ENCODE data around the gene KLHL29. TPM values are rescaled to one million over a fixed set of nuclear protein-coding genes. Genes with fewer than 3 reads are reported as not detected.

Gene KLHL29
- total RNA-seq, 2 experiments from 2014 or later, result 0.23 to 0.66 TPM

DNA sequence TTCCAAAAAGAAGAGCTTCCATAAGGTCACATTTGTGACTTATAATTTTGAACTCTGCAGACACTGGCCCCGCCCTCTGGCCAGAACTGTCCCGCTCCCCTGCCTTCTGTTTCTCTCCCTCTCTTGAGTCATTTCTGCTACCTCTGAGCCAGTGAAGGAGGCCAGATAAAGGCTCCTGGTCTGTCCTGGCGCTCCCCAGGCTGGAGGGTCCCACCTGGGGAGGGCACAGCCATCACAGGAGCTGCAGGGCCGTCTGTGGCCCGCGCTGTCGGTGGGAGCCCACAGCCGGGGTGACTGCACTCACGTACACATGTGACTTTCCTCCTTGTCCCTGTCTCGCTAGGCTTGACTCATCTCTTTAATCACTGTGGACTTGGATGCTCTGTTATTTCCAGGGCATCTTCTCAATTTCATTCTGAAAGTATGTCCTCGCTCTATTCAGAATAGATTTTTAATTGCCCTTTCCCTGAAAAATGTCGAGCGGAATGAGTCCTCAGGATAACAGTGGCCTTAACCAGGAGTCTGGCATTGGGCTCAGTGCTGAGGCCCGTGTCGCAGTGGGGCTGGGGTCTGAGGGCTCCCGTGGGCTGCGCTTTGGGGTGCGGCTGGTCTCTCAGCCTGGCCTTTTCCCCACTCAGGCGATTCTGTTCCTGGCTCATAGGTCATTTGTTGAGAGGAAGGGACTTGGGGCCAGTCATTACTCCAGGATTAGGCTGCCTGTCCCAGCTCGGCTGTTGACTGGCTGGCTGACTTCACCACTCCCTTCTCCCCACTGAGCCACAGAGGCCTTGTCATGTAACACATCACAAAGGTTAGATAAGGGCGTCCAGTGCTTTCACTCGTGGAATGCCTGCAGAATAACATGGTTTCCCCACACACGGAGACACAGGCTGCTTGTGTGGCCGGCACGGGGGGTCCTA lies 34.5 kb downstream of the KLHL29 start:
- Histone ChIP-seq H4K20me1 (ENCODE audit: insufficient read depth, low read length) (no peaks in the 10 kb centered on the region), H3K36me3 (ENCODE audit: insufficient read depth, low read length) (no peaks in the 10 kb centered on the region), H3K4me2 (ENCODE audit: low read length) (no peak overlapping the region), H2AFZ (ENCODE audit: low read length) (no peak overlapping the region), H3K9me2 (ENCODE audit: insufficient read depth, low read length) (no peaks in the 10 kb centered on the region), H3K27ac (ENCODE audit: low read depth, low read length, poor library complexity, severe bottlenecking) (no peak overlapping the region), H3K9me3 (ENCODE audit: low read length) (no peaks in the 10 kb centered on the region), H3K4me3 (ENCODE audit: low read depth, low read length, poor library complexity, severe bottlenecking) (no peak overlapping the region), H3K79me2 (ENCODE audit: insufficient read depth, low read depth, low read length) (no peaks in the 10 kb centered on the region), H3K4me1 (ENCODE audit: insufficient read depth, low read length, poor library complexity, severe bottlenecking) (no peaks in the 10 kb centered on the region)
- no peak for DNase-seq (ENCODE audit: low spot score)
- CTCF ChIA-PET (ENCODE audit: unreplicated experiment), result no interaction called here
- intact Hi-C loops (cut with micrococcal nuclease; ENCODE audit: unreplicated experiment), result no loop called here
- POLR2A ChIA-PET, result no interaction called here
- TF ChIP-seq, protein P1, sequence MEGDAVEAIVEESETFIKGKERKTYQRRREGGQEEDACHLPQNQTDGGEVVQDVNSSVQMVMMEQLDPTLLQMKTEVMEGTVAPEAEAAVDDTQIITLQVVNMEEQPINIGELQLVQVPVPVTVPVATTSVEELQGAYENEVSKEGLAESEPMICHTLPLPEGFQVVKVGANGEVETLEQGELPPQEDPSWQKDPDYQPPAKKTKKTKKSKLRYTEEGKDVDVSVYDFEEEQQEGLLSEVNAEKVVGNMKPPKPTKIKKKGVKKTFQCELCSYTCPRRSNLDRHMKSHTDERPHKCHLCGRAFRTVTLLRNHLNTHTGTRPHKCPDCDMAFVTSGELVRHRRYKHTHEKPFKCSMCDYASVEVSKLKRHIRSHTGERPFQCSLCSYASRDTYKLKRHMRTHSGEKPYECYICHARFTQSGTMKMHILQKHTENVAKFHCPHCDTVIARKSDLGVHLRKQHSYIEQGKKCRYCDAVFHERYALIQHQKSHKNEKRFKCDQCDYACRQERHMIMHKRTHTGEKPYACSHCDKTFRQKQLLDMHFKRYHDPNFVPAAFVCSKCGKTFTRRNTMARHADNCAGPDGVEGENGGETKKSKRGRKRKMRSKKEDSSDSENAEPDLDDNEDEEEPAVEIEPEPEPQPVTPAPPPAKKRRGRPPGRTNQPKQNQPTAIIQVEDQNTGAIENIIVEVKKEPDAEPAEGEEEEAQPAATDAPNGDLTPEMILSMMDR (conservative IDR thresholded peaks at IDR 0.05; ENCODE audit: low read length), result no peak
- TF ChIP-seq EZH2phosphoT487 (IDR thresholded peaks at IDR 0.05; ENCODE audit: borderline replicate concordance, low read depth, low read length), result no peak
- no TSS peak for BruUV-seq (replicated peaks)

DNA sequence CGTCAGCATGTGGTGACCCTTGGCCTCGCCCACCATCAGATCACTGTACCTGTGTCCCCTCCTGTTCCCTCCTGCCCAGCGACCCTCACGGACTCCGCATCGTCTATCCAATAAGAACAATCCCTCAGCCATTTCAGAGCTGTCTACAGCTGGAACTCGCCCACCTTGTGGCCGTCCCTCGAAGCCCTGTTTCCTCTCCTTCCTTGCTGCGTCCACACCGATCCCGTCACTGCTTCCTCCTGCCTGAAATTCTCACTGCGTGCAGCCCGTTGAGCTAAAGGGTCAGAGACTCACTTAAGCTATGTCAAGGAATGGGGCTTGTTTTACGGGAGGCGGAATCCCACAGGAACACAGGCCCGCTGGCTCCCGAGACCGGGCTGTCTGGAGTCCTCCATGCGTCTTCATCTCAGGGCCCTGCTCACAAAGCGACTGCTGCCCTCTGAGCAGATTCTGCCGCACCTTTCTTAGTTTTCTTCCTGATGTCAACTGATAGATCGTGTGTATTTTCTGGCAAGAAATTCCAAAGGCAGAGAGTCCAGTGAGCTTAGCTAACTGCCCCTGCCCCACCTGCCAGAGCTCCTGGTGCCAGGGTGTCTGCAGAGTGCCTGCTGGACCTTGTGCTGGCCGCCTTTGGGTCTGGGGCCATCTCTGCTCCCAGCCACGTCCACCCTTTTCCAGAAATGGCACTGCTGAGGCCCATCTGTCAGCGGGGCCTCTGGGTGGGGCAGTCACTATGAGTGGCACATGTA lies 35.3 kb downstream of the KLHL29 start:
- H3K36me3 ChIP-seq (ENCODE audit: insufficient read depth, low read length), result no peaks in the 10 kb centered on the region
- no peaks in the 10 kb centered on the region for H3K79me2 ChIP-seq (ENCODE audit: insufficient read depth, low read depth, low read length)
- H3K4me1 ChIP-seq (ENCODE audit: insufficient read depth, low read length, poor library complexity, severe bottlenecking), result no peaks in the 10 kb centered on the region
- H2AFZ ChIP-seq (ENCODE audit: low read length), result no peak overlapping the region
- ChIA-PET CTCF (ENCODE audit: unreplicated experiment) (no interaction called here), POLR2A (no interaction called here)
- intact Hi-C loops (cut with micrococcal nuclease; ENCODE audit: unreplicated experiment), result no loop called here
- TF ChIP-seq EZH2phosphoT487 (IDR thresholded peaks at IDR 0.05; ENCODE audit: borderline replicate concordance, low read depth, low read length), result no peak
- TF ChIP-seq, protein P1 (conservative IDR thresholded peaks at IDR 0.05; ENCODE audit: low read length), result no peak
- no peak overlapping the region for H3K27ac ChIP-seq (ENCODE audit: low read depth, low read length, poor library complexity, severe bottlenecking)
- no peaks in the 10 kb centered on the region for H3K9me3 ChIP-seq (ENCODE audit: low read length)
- no peaks in the 10 kb centered on the region for H4K20me1 ChIP-seq (ENCODE audit: insufficient read depth, low read length)
- no peak overlapping the region for H3K4me3 ChIP-seq (ENCODE audit: low read depth, low read length, poor library complexity, severe bottlenecking)
- no TSS peak for BruUV-seq (replicated peaks)
- H3K9me2 ChIP-seq (ENCODE audit: insufficient read depth, low read length), result no peaks in the 10 kb centered on the region
- H3K4me2 ChIP-seq (ENCODE audit: low read length), result no peak overlapping the region
- no peak for DNase-seq (ENCODE audit: low spot score)

All from OCI-LY7 (cell line).